Stimulated activated CD4-positive, alpha-beta T cell treated with anti-CD3 and anti-CD28 coated beads, TNF-alpha, amount 100 ng/mL, for 1 hour (primary cell): ENCODE measurements around the gene PRR5L.

Experiments
- DNase-seq, 3 donors: peaks; one replicate each; pipeline ENCODE4 v3.0.0-alpha.2; 2020; ENCODE audit warnings: low read depth in 3 of 3, low spot score in 1 of 3

PRR5L gene

GRCh38 chr11:36354221-36355003 is 58.3 kb downstream of the PRR5L start:
- no peak for DNase-seq

GRCh38 chr11:36356201-36356600 is 60.1 kb downstream of the PRR5L start:
- no peak for DNase-seq

GRCh38 chr11:36357831-36358230 is 61.7 kb downstream of the PRR5L start:
- no peak for DNase-seq

GRCh38 chr11:36358436-36358835 is 62.3 kb downstream of the PRR5L start:
- DNase-seq, result no peak

GRCh38 chr11:36360318-36360717 is 64.2 kb downstream of the PRR5L start:
- no peak for DNase-seq

GRCh38 chr11:36360826-36361415 is 64.8 kb downstream of the PRR5L start:
- no peak for DNase-seq

GRCh38 chr11:36361472-36361871 is 65.4 kb downstream of the PRR5L start:
- no peak for DNase-seq

- DNase-seq, result no peak
Observed at GRCh38 chr11:36361901-36362391, 65.9 kb downstream of the PRR5L start.

GRCh38 chr11:36362902-36363301 is 66.8 kb downstream of the PRR5L start:
- DNase-seq, result no peak

GRCh38 chr11:36363361-36364268 is 67.5 kb downstream of the PRR5L start:
- DNase-seq, result no peak

GRCh38 chr11:36364551-36365325 is 68.7 kb downstream of the PRR5L start:
- no peak for DNase-seq

GRCh38 chr11:36365907-36366306 is 69.8 kb downstream of the PRR5L start:
- no peak for DNase-seq

GRCh38 chr11:36367806-36368680 is 72.0 kb downstream of the PRR5L start:
- DNase-seq, result no peak

GRCh38 chr11:36371181-36371580 is 75.1 kb downstream of the PRR5L start:
- no peak for DNase-seq

GRCh38 chr11:36371590-36371989 is 75.5 kb downstream of the PRR5L start:
- DNase-seq, result no peak

- DNase-seq, result no peak
Observed at GRCh38 chr11:36372101-36372771, 76.1 kb downstream of the PRR5L start.

GRCh38 chr11:36373016-36374010 is 77.2 kb downstream of the PRR5L start:
- no peak for DNase-seq

- DNase-seq, result no peak
Observed at GRCh38 chr11:36374726-36375125, 78.6 kb downstream of the PRR5L start.
